Mucosa of stomach (tissue), 1 donor: ENCODE measurements around the gene CHPF.

Experiments
- H3K27me3 ChIP-seq: one replicate; pipeline ENCODE4 v1.7.0; 2013; ENCODE audit warnings: mild to moderate bottlenecking, low read length; ENCODE audit not compliant: control insufficient read depth, insufficient read depth
- H3K36me3 ChIP-seq: one replicate; pipeline ENCODE4 v1.7.0; 2013; ENCODE audit warnings: low read length; ENCODE audit not compliant: control insufficient read depth, insufficient read depth
- H3K4me1 ChIP-seq: one replicate; pipeline ENCODE4 v1.7.0; 2013; ENCODE audit warnings: mild to moderate bottlenecking, low read length; ENCODE audit not compliant: control insufficient read depth, insufficient read depth
- H3K4me3 ChIP-seq: one replicate; pipeline ENCODE4 v1.7.0; 2013; ENCODE audit warnings: low read length
- H3K9ac ChIP-seq: one replicate; pipeline ENCODE4 v1.7.0; 2013; ENCODE audit warnings: mild to moderate bottlenecking, low read length, moderate library complexity
- H3K9me3 ChIP-seq: one replicate; pipeline ENCODE4 v1.7.0; 2013; ENCODE audit warnings: mild to moderate bottlenecking, low read length, moderate library complexity; ENCODE audit not compliant: control insufficient read depth
- donor health status: Pancreatic carcinoma.

CHPF gene

DNA sequence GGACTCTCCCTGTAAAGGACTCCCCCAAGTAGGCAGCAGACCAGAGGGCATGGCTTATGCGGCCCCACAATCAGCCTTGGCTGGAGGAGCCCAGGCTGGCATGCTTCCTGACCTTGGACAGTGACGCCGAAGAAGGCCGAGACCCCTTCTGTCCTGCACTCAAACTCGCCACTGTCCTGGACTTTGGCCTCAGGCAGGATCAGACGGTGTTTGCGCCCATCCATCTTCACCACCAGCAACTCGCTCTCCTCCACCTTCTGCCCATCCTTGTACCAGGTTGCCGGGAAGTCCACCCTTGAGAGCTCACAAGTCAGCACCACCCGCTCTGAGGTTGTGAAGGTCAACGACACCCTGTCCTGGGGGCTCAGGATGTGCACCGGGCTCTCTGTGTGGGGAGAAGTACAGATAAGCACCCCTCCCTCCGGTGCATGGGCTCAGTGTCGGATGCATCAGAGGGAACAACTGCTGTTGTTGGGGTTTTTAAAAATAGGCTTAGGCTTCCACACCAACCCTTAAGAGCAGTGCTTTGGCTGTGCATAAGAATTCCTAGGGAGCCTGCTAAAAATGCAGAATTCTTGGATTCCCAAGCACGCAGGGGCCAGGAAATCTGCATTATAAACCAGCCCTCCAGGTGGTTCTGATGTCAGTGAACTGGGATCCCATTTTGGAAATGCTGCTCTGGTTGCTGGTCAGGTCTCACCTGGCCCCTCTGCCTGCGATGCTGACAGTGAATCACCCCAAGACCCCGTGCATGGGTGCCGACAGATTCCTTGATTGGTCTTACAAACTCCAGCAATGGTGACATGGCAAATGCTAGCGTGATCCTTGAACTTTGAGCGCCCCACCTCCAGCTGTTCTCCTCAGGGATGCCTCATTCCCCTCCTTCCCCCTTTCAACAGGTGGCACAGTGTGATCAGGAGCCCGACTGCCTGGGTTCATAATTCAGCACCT lies 21.8 kb upstream of the CHPF start:
- Histone ChIP-seq H3K36me3 (no peaks in the 10 kb centered on the region), H3K9ac (no peak overlapping the region), H3K4me1 (no peaks in the 10 kb centered on the region), H3K9me3 (no peaks in the 10 kb centered on the region), H3K27me3 (peaks cover 9% of the 10 kb centered on the region), H3K4me3 (no peak overlapping the region)

DNA sequence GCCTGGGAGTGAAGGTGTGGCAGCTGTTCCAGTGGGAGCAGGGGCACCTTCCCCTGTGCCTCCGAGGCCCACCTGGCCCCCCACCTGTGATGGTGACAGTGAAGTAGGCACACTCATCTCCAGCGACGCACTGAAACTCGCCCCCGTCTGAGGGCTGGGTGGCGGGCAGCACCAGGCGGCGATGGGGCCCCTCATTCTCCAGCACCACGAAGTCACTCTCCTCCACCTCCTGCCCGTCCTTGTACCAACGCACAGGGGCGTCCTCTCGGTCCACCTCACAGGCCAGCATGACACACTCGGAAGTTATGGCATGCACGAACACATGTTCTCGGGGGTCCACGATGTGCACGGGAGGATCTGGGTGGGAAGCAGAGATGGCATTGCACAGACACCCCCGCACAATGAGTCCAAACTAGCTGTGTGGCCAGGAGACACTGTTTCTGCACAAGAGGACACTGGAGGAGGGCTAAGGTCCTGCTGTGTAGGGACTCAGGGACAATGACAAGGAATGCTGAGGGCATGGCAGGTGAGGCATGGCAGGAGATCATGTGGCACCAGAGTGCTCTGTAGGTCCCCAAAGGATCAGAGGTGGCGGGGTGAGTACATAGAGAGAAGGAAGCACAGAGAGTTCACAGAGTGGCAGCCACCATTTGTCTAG lies 19.8 kb upstream of the CHPF start:
- H3K9me3 ChIP-seq: no peaks in the 10 kb centered on the region
- no peaks in the 10 kb centered on the region for H3K4me1 ChIP-seq
- H3K36me3 ChIP-seq: no peaks in the 10 kb centered on the region
- H3K27me3 ChIP-seq: no peaks in the 10 kb centered on the region
- H3K4me3 ChIP-seq: no peak overlapping the region
- H3K9ac ChIP-seq: no peak overlapping the region

DNA sequence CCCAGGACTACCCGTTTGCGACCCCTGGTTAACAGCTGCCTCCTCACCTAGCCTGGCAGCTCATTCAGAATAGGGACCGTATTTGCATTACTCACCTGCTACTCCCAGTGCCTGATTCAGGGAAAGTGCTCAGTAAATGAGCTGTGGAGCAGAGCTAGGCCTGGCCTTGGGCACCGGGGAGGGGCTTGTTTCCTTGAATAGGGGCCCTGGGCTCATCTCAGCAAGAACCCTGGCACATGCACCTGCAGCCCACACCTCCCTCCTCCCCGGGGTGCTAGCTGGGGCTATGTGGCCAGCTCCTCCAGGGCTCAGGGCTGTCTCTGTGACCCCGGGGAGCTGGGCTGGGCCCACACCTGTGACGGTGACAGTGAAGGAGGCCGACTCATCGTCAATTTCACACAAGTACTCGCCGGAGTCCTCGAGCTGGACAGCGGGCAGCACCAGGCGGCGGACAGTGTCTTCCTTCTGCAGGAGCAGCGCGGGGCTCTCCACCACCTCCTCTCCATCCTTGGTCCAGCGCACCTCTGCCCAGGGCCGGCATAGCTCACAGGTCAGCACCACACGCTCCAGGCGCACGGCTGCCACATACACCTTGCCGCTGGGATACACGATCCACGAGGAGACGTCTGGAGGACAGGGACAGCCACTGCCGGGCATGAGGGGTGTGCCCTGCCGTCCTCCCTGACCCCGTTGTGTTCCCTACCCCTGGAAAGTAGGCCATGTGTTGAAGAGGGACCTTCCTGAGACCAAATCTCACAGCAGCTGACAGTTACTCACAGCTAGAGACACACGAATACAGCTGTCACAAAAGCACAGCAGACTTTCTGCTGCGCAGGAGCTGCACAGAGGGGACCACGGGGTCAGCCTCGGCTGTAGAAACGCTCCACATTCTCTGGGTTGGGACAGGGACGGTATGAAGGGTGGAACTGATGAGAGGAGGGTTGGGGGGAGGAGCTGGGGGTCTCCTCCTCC lies 18.7 kb upstream of the CHPF start:
- Histone ChIP-seq H3K27me3 (no peaks in the 10 kb centered on the region), H3K36me3 (no peaks in the 10 kb centered on the region)

DNA sequence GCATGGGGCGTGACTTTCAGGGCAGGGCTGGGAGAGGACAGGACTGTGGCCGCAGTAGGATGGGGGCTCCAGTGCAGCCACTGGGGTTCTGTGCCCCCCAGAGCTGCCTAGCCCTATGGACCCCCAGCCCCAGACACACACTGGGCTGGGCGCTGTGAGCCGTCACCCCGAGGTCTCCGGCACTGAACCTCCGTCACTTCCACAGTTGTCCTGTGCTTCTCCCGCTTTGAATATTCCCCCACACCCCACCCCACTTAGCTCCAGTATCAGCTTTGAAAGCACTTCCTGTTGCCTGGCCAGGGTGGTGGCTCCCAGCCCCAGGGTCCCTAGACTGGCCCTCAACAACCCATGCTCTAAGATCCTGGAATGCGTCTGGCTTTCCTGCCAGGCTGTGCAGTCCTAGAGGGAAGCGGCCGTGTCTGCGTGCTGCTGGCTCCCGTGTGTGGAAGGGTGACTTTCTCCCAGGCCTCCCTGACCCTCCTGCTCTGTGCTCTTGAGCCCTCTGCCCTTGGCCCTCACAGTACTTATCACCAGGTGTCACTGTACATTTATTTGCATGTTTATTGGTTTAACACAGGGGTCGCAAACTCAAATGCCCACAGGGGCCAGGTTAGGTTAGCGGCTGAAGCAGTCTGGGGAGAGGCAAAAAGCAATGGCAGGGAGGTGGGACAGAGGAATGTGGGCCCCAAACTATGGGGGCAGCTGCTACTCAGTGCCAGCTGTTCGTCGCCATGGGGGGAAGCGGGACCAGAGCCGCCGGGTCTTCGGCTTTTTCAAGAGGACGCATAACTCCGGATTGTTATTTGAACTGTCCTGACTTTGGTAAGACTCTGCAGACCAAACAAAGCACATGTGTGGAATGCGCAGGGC lies 17.8 kb upstream of the CHPF start:
- H3K9me3 ChIP-seq: no peaks in the 10 kb centered on the region
- H3K36me3 ChIP-seq: no peaks in the 10 kb centered on the region
- no peaks in the 10 kb centered on the region for H3K27me3 ChIP-seq
- no peak overlapping the region for H3K9ac ChIP-seq
- H3K4me1 ChIP-seq: no peaks in the 10 kb centered on the region
- H3K4me3 ChIP-seq: no peak overlapping the region

More for the DNA sequence above, 18.7 kb upstream of the CHPF start:
- no peak overlapping the region for H3K4me3 ChIP-seq
- H3K4me1 ChIP-seq: no peaks in the 10 kb centered on the region
- no peaks in the 10 kb centered on the region for H3K9me3 ChIP-seq
- no peak overlapping the region for H3K9ac ChIP-seq

DNA sequence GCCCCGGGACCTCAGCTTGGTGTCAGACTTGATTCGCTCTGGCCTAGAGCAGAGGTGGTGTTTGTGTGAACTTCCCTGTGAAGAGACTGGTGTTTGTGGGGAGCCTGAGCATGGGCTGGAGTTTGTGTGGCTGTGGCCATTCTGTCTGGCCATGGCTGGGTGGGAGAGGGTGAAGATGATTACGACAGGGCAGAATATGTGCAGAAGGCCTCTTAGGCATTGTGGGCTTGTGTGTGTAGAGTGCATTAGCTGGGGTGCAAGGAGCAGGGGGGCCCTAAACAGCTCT lies 17.2 kb upstream of the CHPF start:
- H3K27me3 ChIP-seq: no peaks in the 10 kb centered on the region
- H3K36me3 ChIP-seq: no peaks in the 10 kb centered on the region
- no peaks in the 10 kb centered on the region for H3K9me3 ChIP-seq
- no peak overlapping the region for H3K9ac ChIP-seq
- H3K4me3 ChIP-seq: no peak overlapping the region
- no peaks in the 10 kb centered on the region for H3K4me1 ChIP-seq

DNA sequence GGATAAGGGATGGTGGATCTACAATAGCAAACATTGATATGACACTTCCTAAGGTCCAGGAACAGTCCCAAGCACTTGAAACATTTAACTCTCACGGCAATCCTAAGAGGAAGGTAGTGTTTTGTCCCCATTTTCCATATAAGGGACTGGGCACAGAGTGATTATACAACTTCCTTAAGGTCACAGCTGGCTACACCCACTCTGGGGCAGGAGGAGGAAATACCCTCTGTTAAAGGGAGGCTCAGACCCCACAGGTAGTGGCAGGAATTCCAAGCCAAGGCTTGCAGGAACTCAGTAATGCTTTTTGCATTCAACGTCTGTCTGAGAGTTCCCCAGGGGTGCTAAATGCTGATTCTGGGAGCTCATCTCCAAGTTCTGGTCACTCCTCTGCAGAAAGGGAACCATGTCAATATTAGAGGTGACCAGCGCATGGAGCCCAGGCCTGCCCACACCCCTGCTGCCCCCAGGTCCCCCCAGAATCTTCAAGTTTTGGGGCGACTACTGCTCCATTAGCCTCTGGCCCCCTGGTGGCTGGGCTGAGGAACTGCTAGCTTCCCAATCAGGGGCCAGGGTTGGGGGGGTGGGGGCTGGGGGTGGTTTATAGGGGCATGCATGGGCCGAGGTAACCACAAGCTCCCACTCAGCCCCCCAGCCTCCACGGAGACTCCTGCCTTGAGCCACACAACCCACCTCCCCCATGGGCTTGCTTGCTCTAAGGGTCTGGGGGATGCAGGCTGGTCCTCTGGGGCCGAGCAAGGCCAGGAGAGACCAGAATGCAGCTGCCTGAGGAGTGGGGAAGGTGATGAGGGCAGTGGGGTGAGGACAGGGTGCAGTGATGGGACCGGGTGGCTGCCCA lies 16.7 kb upstream of the CHPF start:
- H3K4me1 ChIP-seq: no peaks in the 10 kb centered on the region
- no peaks in the 10 kb centered on the region for H3K27me3 ChIP-seq
- no peak overlapping the region for H3K4me3 ChIP-seq
- H3K9ac ChIP-seq: no peak overlapping the region
- H3K9me3 ChIP-seq: no peaks in the 10 kb centered on the region
- no peaks in the 10 kb centered on the region for H3K36me3 ChIP-seq

DNA sequence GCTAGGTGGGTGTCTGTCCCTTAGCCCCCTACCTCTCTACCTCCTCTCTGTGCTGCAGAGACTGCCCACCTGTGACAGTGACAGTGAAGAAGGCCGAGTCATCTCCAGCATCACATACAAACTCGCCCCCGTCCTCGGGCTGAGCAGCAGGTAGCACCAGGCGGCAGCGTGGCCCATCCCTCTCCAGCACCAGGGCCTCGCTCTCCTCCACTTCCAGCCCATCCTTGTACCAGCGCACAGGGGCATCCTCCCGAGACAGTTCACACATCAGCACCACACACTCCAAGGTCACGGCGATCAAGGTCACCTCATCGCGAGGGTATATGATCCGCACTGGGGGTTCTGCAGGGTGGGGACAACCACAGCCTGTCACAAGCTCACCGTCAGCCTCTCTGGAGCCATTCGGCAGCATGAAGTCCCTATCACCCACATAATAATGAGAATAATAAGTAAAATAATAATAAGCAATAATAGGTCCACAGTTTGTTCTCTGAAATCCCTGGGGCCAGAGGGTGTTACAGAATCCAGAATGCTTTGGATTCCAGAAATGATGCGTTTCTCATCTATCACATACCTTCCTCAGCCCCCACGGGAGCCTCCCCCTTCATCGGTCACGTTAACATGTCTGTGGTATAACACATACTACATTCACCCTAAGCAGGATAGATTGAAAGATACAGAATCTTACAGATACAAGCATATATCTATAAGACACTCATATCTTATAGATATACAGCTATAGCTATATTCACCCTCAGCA lies 15.7 kb upstream of the CHPF start:
- Histone ChIP-seq H3K36me3 (no peaks in the 10 kb centered on the region), H3K4me3 (no peak overlapping the region), H3K4me1 (no peaks in the 10 kb centered on the region), H3K9me3 (no peaks in the 10 kb centered on the region), H3K27me3 (no peaks in the 10 kb centered on the region), H3K9ac (no peak overlapping the region)

DNA sequence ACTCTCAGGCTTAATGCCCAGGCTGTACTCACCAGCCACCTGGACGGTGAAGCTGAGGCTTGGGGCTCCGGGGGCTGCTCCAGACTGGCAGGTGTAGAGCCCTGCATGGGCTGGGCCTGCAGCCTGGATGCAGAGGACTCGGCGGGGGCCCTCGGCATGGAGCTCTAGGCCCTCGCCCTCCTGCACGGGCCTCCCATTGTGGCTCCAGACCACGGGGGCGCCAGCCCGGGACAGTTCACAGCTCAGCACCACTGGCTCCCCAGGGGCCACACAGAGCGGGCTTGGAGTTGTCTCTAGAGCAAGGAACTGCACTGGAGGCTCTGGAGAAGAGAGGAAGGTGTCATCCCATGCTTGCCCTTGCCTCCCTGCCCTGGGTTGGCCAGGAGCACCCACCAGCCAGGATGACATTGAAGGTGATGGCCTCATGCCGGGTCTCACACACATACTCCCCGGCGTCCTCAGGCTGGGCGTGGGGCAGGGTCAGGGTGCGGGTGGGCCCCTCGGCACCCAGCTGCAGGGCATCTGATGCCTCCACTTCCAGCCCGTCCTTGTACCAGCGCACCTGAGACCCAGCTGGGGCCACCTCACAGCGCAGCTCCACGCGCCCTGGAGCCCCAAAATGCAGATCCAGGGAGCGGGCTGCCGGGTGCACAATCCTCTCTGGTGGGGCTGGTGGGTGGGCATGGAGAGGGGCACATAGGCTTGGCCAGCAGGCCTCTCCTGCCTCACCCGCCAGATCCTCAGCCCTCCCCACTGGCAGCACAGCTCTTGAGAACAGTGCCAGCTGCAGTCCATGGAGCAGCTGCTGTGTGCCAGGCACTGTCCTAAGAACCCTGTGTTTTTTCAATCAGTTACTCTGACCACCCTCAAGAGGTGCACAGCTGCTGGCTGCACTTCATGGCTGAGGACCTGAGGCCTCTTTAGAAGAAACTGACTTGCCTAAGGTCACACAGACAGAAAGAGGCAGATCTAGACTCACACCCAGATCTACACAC lies 14.5 kb upstream of the CHPF start:
- Histone ChIP-seq H3K4me1 (peaks cover 4% of the 10 kb centered on the region), H3K27me3 (peaks cover 9% of the 10 kb centered on the region), H3K36me3 (no peaks in the 10 kb centered on the region), H3K9ac (no peak overlapping the region), H3K4me3 (no peak overlapping the region), H3K9me3 (no peaks in the 10 kb centered on the region)

DNA sequence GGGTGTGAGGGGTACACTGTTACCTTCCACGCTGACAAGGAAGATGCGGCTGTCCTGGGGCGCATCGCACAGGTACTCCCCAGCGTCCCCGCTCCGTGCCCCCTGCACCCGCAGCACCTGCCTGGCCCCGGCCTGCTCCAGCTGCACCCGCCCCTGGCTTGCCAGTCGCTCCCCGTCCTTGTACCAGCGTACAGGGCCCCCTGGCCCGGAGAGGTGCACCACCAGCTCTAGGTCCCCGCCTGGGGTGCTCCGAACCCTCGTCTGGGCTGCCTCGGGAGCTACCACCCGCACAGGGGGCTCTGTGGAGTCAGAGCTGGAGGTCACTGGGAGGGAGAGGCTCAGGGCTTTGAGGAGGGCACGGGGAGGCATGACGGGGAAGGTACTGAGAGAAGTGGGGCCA lies 13.7 kb upstream of the CHPF start:
- Histone ChIP-seq H3K4me1 (peaks cover 8% of the 10 kb centered on the region), H3K36me3 (no peaks in the 10 kb centered on the region), H3K9ac (no peak overlapping the region), H3K27me3 (peaks cover 14% of the 10 kb centered on the region), H3K9me3 (no peaks in the 10 kb centered on the region), H3K4me3 (no peak overlapping the region)
